ENCODE measurements around the gene ZBTB16. TPM values are rescaled to one million over a fixed set of nuclear protein-coding genes. Genes with fewer than 3 reads are reported as not detected.
A peak's percentile ranks its signal among the peaks of the same experiment; 100 is the strongest.

The ZBTB16 gene
- total RNA-seq, 1 donor from 2014 or later: 171 TPM

- no peaks in the 10 kb centered on the region for H3K27me3 ChIP-seq (ENCODE audit: low read depth)
- TF ChIP-seq CTCF (IDR thresholded peaks at IDR 0.05): no peak
- ATAC-seq (peak; percentile 12 to 25), DNase-seq (no peak)
- H3K4me3 ChIP-seq: peak overlapping the region; percentile 13
- H3K36me3 ChIP-seq: no peaks in the 10 kb centered on the region
- peaks cover 95% of the 10 kb centered on the region for H3K4me1 ChIP-seq
- no peaks in the 10 kb centered on the region for H3K9me3 ChIP-seq
- intact Hi-C loops (cut with DNase I): no loop called here
- peak overlapping the region; percentile 97 for H3K27ac ChIP-seq
These were observed 104.4 kb downstream of the ZBTB16 start for GRCh38 chr11:114163830-114164401.

GRCh38 chr11:114164546-114164945, 105.0 kb downstream of the ZBTB16 start:
- no peak for ATAC-seq
- peak overlapping the region; percentile 97 for H3K27ac ChIP-seq
- no peak for TF ChIP-seq CTCF (IDR thresholded peaks at IDR 0.05)
- intact Hi-C loops (cut with DNase I): no loop called here
- H3K36me3 ChIP-seq: no peaks in the 10 kb centered on the region
- DNase-seq: no peak
- H3K27me3 ChIP-seq (ENCODE audit: low read depth): no peaks in the 10 kb centered on the region
- no peak overlapping the region for H3K4me3 ChIP-seq
- no peaks in the 10 kb centered on the region for H3K9me3 ChIP-seq
- H3K4me1 ChIP-seq: peaks cover 95% of the 10 kb centered on the region

GRCh38 chr11:114165326-114166230, 106.1 kb downstream of the ZBTB16 start:
- Histone ChIP-seq H3K9me3 (no peaks in the 10 kb centered on the region), H3K4me1 (peaks cover 96% of the 10 kb centered on the region), H3K27ac (peak overlapping the region; percentile 97), H3K36me3 (no peaks in the 10 kb centered on the region), H3K27me3 (ENCODE audit: low read depth) (no peaks in the 10 kb centered on the region), H3K4me3 (no peak overlapping the region)
- intact Hi-C loops (cut with DNase I): no loop called here
- no peak for ATAC-seq
- no peak for DNase-seq
- TF ChIP-seq CTCF (IDR thresholded peaks at IDR 0.05): no peak

- peak overlapping the region; percentile 82 for H3K27ac ChIP-seq
- no peak for ATAC-seq
- no peaks in the 10 kb centered on the region for H3K36me3 ChIP-seq
- intact Hi-C loops (cut with DNase I): no loop called here
- no peak for DNase-seq
- no peak for TF ChIP-seq CTCF (IDR thresholded peaks at IDR 0.05)
- peaks cover 96% of the 10 kb centered on the region for H3K4me1 ChIP-seq
- H3K27me3 ChIP-seq (ENCODE audit: low read depth): no peaks in the 10 kb centered on the region
- H3K4me3 ChIP-seq: no peak overlapping the region
- no peaks in the 10 kb centered on the region for H3K9me3 ChIP-seq
These were observed 106.9 kb downstream of the ZBTB16 start for GRCh38 chr11:114166362-114166761.

- no peaks in the 10 kb centered on the region for H3K27me3 ChIP-seq (ENCODE audit: low read depth)
- peaks cover 96% of the 10 kb centered on the region for H3K4me1 ChIP-seq
- H3K27ac ChIP-seq: peak overlapping the region; percentile 82
- H3K4me3 ChIP-seq: no peak overlapping the region
- H3K9me3 ChIP-seq: no peaks in the 10 kb centered on the region
- no peaks in the 10 kb centered on the region for H3K36me3 ChIP-seq
- no peak for TF ChIP-seq CTCF (IDR thresholded peaks at IDR 0.05)
- ATAC-seq (peak in 1 of 2 donors; percentile 0), DNase-seq (no peak)
- intact Hi-C loops (cut with DNase I): no loop called here
These were observed 107.4 kb downstream of the ZBTB16 start for GRCh38 chr11:114166897-114167323.

All from lower lobe of right lung (tissue), 2 donors.